GM12878 (cell line): Measurements from ENCODE around the gene CBFA2T3. TPM values are rescaled to one million over a fixed set of nuclear protein-coding genes. Genes with fewer than 3 reads are reported as not detected.

Experiments used
- ATAC-seq: fragments of 200-7000 bp; cut with Tn5 transposase; 3 replicates; pipeline ENCODE4 v1.9.1; 2020; ENCODE audit warnings: mild to moderate bottlenecking, moderate library complexity
- BruUV-seq: library from RNA; stranded (reverse); fragments of 400-500 nt; replicated peaks from 2 replicates; lab custom pipeline; 2021; lab: Mats Ljungman, UMichigan
- CTCF ChIA-PET: fragments of 300-600 bp; sonication (Branson Sonifier 250); formaldehyde crosslinking; extraction: SDS; loops from one replicate; lab custom pipeline; 2021; ENCODE audit warnings: inconsistent platforms; lab: Yijun Ruan, JAX
- POLR2A ChIA-PET: fragments of 350-600 bp; formaldehyde crosslinking; extraction: SDS; loops from one replicate; lab custom pipeline; 2021; ENCODE audit warnings: inconsistent platforms; lab: Charles Lee
- RAD21 ChIA-PET: fragments of 300-600 bp; sonication (Branson Sonifier 250); formaldehyde crosslinking; loops from one replicate; lab custom pipeline; 2023; ENCODE audit warnings: antibody characterized with exemption; ENCODE audit not compliant: unreplicated experiment; lab: Charles Lee
- SMC1A ChIA-PET: fragments of 300-600 bp; sonication (Branson Sonifier 250); formaldehyde crosslinking; loops from one replicate; lab custom pipeline; 2023; ENCODE audit not compliant: unreplicated experiment, uncharacterized antibody; lab: Charles Lee
- DNase-seq: peaks from one replicate; pipeline ENCODE4 v3.0.0-alpha.2; 2011; ENCODE audit warnings: low read depth, low spot score
- FAIRE-seq: peaks from 3 replicates; lab custom pipeline; 2011; peaks lifted over from hg19 to GRCh38; lab: Jason Lieb, UNC
- H2AFZ ChIP-seq: 2 replicates; pipeline ENCODE4 v1.6.0; 2011; ENCODE audit warnings: low read depth, low read length, control low read depth; ENCODE audit not compliant: control insufficient read depth
- H3K27ac ChIP-seq: 2 replicates; pipeline ENCODE4 v1.5.1; 2011; ENCODE audit warnings: control low read depth; ENCODE audit not compliant: control insufficient read depth, insufficient read depth
- H3K27me3 ChIP-seq, 2 experiments: replicated peaks in 1 of 2; 2 replicates each; pipeline versions ENCODE4 v1.6.0 to v1.6.1; 2011; ENCODE audit warnings: low read length in 1 of 2; ENCODE audit not compliant: control insufficient read depth in 2 of 2, insufficient read depth in 2 of 2
- H3K36me3 ChIP-seq, 2 experiments: 2 replicates each; pipeline ENCODE4 v1.5.1; 2011; ENCODE audit warnings: low read length in 1 of 2; ENCODE audit not compliant: control insufficient read depth in 2 of 2, insufficient read depth in 2 of 2
- H3K4me1 ChIP-seq: 2 replicates; pipeline ENCODE4 v1.6.1; 2011; ENCODE audit warnings: mild to moderate bottlenecking, low read length, moderate library complexity, mixed read lengths; ENCODE audit not compliant: control insufficient read depth, insufficient read depth
- H3K4me2 ChIP-seq: 2 replicates; pipeline ENCODE4 v1.6.0; 2011; ENCODE audit warnings: control low read depth; ENCODE audit not compliant: control insufficient read depth, insufficient read depth
- H3K4me3 ChIP-seq: fragments of 200-600 bp; sonication (generic); 2 replicates; pipeline ENCODE4 v1.5.1; 2016
- H3K79me2 ChIP-seq: 2 replicates; pipeline ENCODE4 v1.6.0; 2011; ENCODE audit warnings: low read length; ENCODE audit not compliant: control insufficient read depth, insufficient read depth
- H3K9ac ChIP-seq: 2 replicates; pipeline ENCODE4 v1.8.0; 2011; ENCODE audit warnings: low read length, control low read depth, mixed read lengths; ENCODE audit not compliant: control insufficient read depth, insufficient read depth
- H3K9me3 ChIP-seq: replicated peaks from 3 replicates; pipeline ENCODE4 v1.5.1; 2011; ENCODE audit warnings: mild to moderate bottlenecking, low read length; ENCODE audit not compliant: control insufficient read depth, insufficient read depth
- H4K20me1 ChIP-seq: 2 replicates; pipeline ENCODE4 v1.6.0; 2011; ENCODE audit not compliant: control insufficient read depth, insufficient read depth
- EGR1 ChIP-seq, 2 experiments: IDR thresholded peaks; 1 replicate in 1 of 2; 2 replicates in 1 of 2; pipeline ENCODE4 v1.6.1; 2011 to 2012; ENCODE audit warnings: low read depth in 2 of 2, low read length in 2 of 2, borderline replicate concordance in 1 of 2, mild to moderate bottlenecking in 1 of 2, moderate library complexity in 1 of 2
- ELK1 ChIP-seq: IDR thresholded peaks from 2 replicates; pipeline ENCODE4 v1.6.1; 2012; ENCODE audit warnings: low read depth, low read length, improper control_type of control experiment
- ETV6 ChIP-seq, 2 experiments: fragments of 450-650 bp in 1 of 2; IDR thresholded peaks in 1 of 2; conservative IDR thresholded peaks in 1 of 2; 2 replicates each; pipeline ENCODE4 v1.6.1; 2014; ENCODE audit warnings: antibody characterized with exemption in 1 of 2, borderline replicate concordance in 1 of 2, low read depth in 1 of 2, mild to moderate bottlenecking in 1 of 2, moderate library complexity in 1 of 2
- GATAD2B ChIP-seq: fragments of 450-650 bp; conservative IDR thresholded peaks from 2 replicates; pipeline ENCODE4 v1.6.1; 2017; ENCODE audit warnings: low read depth, mild to moderate bottlenecking, moderate library complexity
- HSF1 ChIP-seq: fragments of 150-350 bp; IDR thresholded peaks from 2 replicates; pipeline ENCODE4 v1.6.1; 2014; ENCODE audit warnings: mild to moderate bottlenecking, low read depth, low read length
- MEF2B ChIP-seq: fragments of 450-650 bp; IDR thresholded peaks from 2 replicates; pipeline ENCODE4 v1.6.1; 2018; ENCODE audit warnings: mild to moderate bottlenecking, moderate library complexity; ENCODE audit not compliant: partially characterized antibody, poor library complexity, severe bottlenecking
- NRF1 ChIP-seq: conservative IDR thresholded peaks from 2 replicates; pipeline ENCODE4 v1.6.1; 2011; ENCODE audit warnings: mild to moderate bottlenecking, low read depth, low read length, improper control_type of control experiment
- POLR2AphosphoS2 ChIP-seq: IDR thresholded peaks from 2 replicates; pipeline ENCODE4 v1.6.1; 2011; ENCODE audit warnings: low read depth, mild to moderate bottlenecking, low read length, improper control_type of control experiment, moderate library complexity
- POLR2AphosphoS5 ChIP-seq: IDR thresholded peaks from 2 replicates; pipeline ENCODE4 v1.6.1; 2011; ENCODE audit warnings: mild to moderate bottlenecking, low read length, inconsistent platforms
- RAD51 ChIP-seq: fragments of 450-650 bp; IDR thresholded peaks from 2 replicates; pipeline ENCODE4 v1.6.1; 2016; ENCODE audit warnings: moderate library complexity, mild to moderate bottlenecking, inconsistent platforms
- RBBP5 ChIP-seq: fragments of 200-600 bp; sonication (generic); conservative IDR thresholded peaks from 2 replicates; pipeline ENCODE4 v1.6.1; 2016
- RFX5 ChIP-seq: IDR thresholded peaks from 2 replicates; pipeline ENCODE4 v1.6.1; 2011; ENCODE audit warnings: low read depth, low read length, improper control_type of control experiment
- TARDBP ChIP-seq: IDR thresholded peaks from 2 replicates; pipeline ENCODE4 v1.6.1; 2016; ENCODE audit warnings: borderline replicate concordance
- WGBS: methylation state at CpG from one replicate; pipeline ENCODE4 v1.1.6; 2016; ENCODE audit warnings: low lambda C conversion rate; ENCODE audit not compliant: insufficient replicate concordance, insufficient coverage; ENCODE audit errors: missing lambda C conversion rate; 5-methylcytosine and 5-hydroxymethylcytosine counted together
- in situ Hi-C: fragments of 300-500 bp; cut with MboI; formaldehyde crosslinking; loops from 9 replicates; pipeline ENCODE4 v1.14.3; 2018; ENCODE audit warnings: mixed read lengths
- intact Hi-C: fragments of 100-400 bp; cut with micrococcal nuclease; formaldehyde crosslinking; loops from one replicate; pipeline ENCODE4 v1.14.2; 2022; ENCODE audit not compliant: unreplicated experiment
- polyA plus RNA-seq, 11 experiments: library from polyadenylated mRNA; depleted of rRNA in 4 of 11; unstranded in 6 of 11; stranded (reverse) in 5 of 11; fragments of >200 nt; fragmentation: Nextera tagmentation in 4 of 11; fragmentation: Illumina TruSeq in 1 of 11; extraction: Ambion mirVana in 4 of 11; extraction: Trizol in 1 of 11; gene quantifications; 1 replicate in 1 of 11; 2 replicates in 10 of 11; pipeline versions ENCODE4 v1.2.1 to v1.2.3, GENCODE V29; 2011 to 2016; ENCODE audit warnings: inconsistent platforms in 2 of 11, missing spikeins in 2 of 11, low read depth in 1 of 11
- total RNA-seq, 4 experiments: library from RNA; depleted of rRNA in 3 of 4; stranded (reverse); fragments of >200 nt in 3 of 4; fragmentation: Illumina TruSeq in 1 of 4; extraction: Trizol in 1 of 4; gene quantifications; 2 replicates each; pipeline versions ENCODE4 v1.2.1 to v1.2.3, GENCODE V29; 2013 to 2021

CBFA2T3 gene
- total and polyA plus RNA-seq, 10 of the 15 experiments (the other 5 are each of a cell fraction or from before 2014, with no cell fraction given) = 0.69 to 42.6 (median 4.5) TPM

GRCh38 chr16:88896238-88897070 lies 80.6 kb downstream of the CBFA2T3 start:
- in situ Hi-C loops = no loop called here
- no peak for ATAC-seq
- POLR2A ChIA-PET = no interaction called here
- no peak overlapping the region for H3K27ac ChIP-seq
- no peaks in the 10 kb centered on the region for H3K9me3 ChIP-seq
- 97% methylated on average over 56 of the region's 57 CpGs for WGBS
- intact Hi-C loops = no loop called here
- no peaks in the 10 kb centered on the region for H3K4me1 ChIP-seq
- H3K79me2 ChIP-seq = no peaks in the 10 kb centered on the region
- SMC1A ChIA-PET = no interaction called here
- no peak overlapping the region for H2AFZ ChIP-seq
- RAD21 ChIA-PET = no interaction called here
- peaks cover 0 to 1% of the 10 kb centered on the region in 2 experiments; a peak in 3 of 4 replicates for H3K36me3 ChIP-seq
- DNase-seq = no peak
- H3K4me3 ChIP-seq = no peak overlapping the region
- no peaks in the 10 kb centered on the region for H3K27me3 ChIP-seq
- TF ChIP-seq POLR2AphosphoS5 (no peak), NRF1 (no peak), TARDBP (no peak), RAD51 (no peak), EGR1 (IDR thresholded peaks at IDR 0.05; ENCODE audit: borderline replicate concordance in 1 of 2, low read depth in 2 of 2, low read length in 2 of 2) (no peak), HSF1 (no peak), MEF2B (no peak), GATAD2B (no peak), RBBP5 (no peak), ELK1 (no peak), ETV6 (conservative IDR thresholded peaks at IDR 0.05 in 1 of 2, IDR thresholded peaks at IDR 0.05 in 1 of 2; ENCODE audit: borderline replicate concordance in 1 of 2, low read depth in 1 of 2) (no peak), POLR2AphosphoS2 (no peak), RFX5 (no peak)
- H3K9ac ChIP-seq = no peak overlapping the region
- H4K20me1 ChIP-seq = no peaks in the 10 kb centered on the region
- H3K4me2 ChIP-seq = no peak overlapping the region
- FAIRE-seq = no peak
- CTCF ChIA-PET = no interaction called here
- no TSS peak for BruUV-seq
